ENCODE results near the gene PARS2. TPM values are rescaled to one million over a fixed set of nuclear protein-coding genes. Genes with fewer than 3 reads are reported as not detected.

Gene PARS2
- total and polyA plus RNA-seq, 2 of the 4 experiments (the other 2 are of a cell fraction) = 3.4 to 6.3 TPM

- Histone ChIP-seq H4K91ac (ENCODE audit: insufficient read depth, low read depth, low read length) (no peak overlapping the region), H3K14ac (replicated peaks; ENCODE audit: low read depth, low read length) (no peak overlapping the region), H3K23ac (ENCODE audit: low read depth, low read length) (no peak overlapping the region), H3K36me3 (ENCODE audit: control insufficient read depth, insufficient read depth, low read length) (no peaks in the 10 kb centered on the region), H3K9me3 (ENCODE audit: control insufficient read depth, insufficient read depth, low read length) (peaks cover 3% of the 10 kb centered on the region), H3K4ac (ENCODE audit: low read depth, low read length) (no peak overlapping the region), H3K9ac (ENCODE audit: low read depth, low read length) (no peak overlapping the region), H2BK15ac (ENCODE audit: low read depth, low read length) (no peak overlapping the region), H3K27ac (ENCODE audit: insufficient read depth, low read length) (no peak overlapping the region), H2BK5ac (ENCODE audit: low read depth, low read length, poor library complexity, severe bottlenecking) (no peak overlapping the region), H3K18ac (ENCODE audit: low read depth, low read length) (no peak overlapping the region), H3K56ac (ENCODE audit: extremely low read depth, insufficient read depth, low read length) (no peak overlapping the region), H2AK9ac (replicated peaks; ENCODE audit: low read depth, low read length, poor library complexity) (no peak overlapping the region), H3K4me3 (ENCODE audit: insufficient read depth, low read depth, low read length) (no peak overlapping the region), H2BK20ac (ENCODE audit: low read depth, low read length) (no peak overlapping the region), H2AFZ (replicated peaks; ENCODE audit: low read length, poor library complexity) (no peak overlapping the region), H3K27me3 (ENCODE audit: control insufficient read depth, insufficient read depth, low read length) (peaks cover 45% of the 10 kb centered on the region), H3K79me1 (ENCODE audit: low read depth in 1 of 2, low read length in 2 of 2) (no peaks in the 10 kb centered on the region), H2BK120ac (ENCODE audit: low read depth, low read length) (no peak overlapping the region), H3K4me1 (ENCODE audit: control insufficient read depth, insufficient read depth, low read length) (no peaks in the 10 kb centered on the region; the same call in 1 of the 2 replicates), H3K4me2 (ENCODE audit: low read depth, low read length) (no peak overlapping the region), H3K9me1 (ENCODE audit: insufficient read depth, low read length) (0 out of 2 replicates have a peak, but pooled peaks cover 2% of the 10 kb centered on the region), H4K5ac (ENCODE audit: low read depth, low read length) (no peak overlapping the region), H4K8ac (ENCODE audit: low read depth in 2 of 2, low read length in 2 of 2) (no peak overlapping the region), H2AK5ac (ENCODE audit: low read depth, low read length) (no peak overlapping the region), H4K20me1 (ENCODE audit: insufficient read depth, low read length) (no peaks in the 10 kb centered on the region)
- dilution Hi-C loops (cut with HindIII; ENCODE audit: low sequenced_read_pairs, unreplicated experiment) (no loop called here), in situ Hi-C loops (cut with MboI; ENCODE audit: low sequenced_read_pairs) (loop anchor here (25.0 kb wide), 1 partner anchor 934 kb away; no protein-coding TSS in a partner anchor), intact Hi-C loops (cut with micrococcal nuclease) (no loop called here)
- BruUV-seq (replicated peaks) = no TSS peak
- ChIA-PET POLR2A (ENCODE audit: unreplicated experiment) (no interaction called here), CTCF (no interaction called here)
- TF ChIP-seq ELK1 (IDR thresholded peaks at IDR 0.05; ENCODE audit: borderline replicate concordance, low read depth, low read length) (no peak), SMC3 (IDR thresholded peaks at IDR 0.05; ENCODE audit: low read depth, low read length) (no peak), MAZ (IDR thresholded peaks at IDR 0.05; ENCODE audit: borderline replicate concordance, low read depth, low read length) (no peak), MAFK (IDR thresholded peaks at IDR 0.05; ENCODE audit: low read depth, low read length) (no peak), BHLHE40 (IDR thresholded peaks at IDR 0.05; ENCODE audit: low read depth, low read length) (no peak), CEBPB (IDR thresholded peaks at IDR 0.05; ENCODE audit: low read depth, low read length) (no peak), RAD21 (IDR thresholded peaks at IDR 0.05; ENCODE audit: low read length) (no peak), POLR2A (IDR thresholded peaks at IDR 0.05; ENCODE audit: low read depth, low read length) (no peak), RCOR1 (IDR thresholded peaks at IDR 0.05; ENCODE audit: insufficient replicate concordance, low read length) (no peak), CHD1 (IDR thresholded peaks at IDR 0.05; ENCODE audit: low read depth, low read length) (no peak)
- TF ChIP-seq, protein P1, sequence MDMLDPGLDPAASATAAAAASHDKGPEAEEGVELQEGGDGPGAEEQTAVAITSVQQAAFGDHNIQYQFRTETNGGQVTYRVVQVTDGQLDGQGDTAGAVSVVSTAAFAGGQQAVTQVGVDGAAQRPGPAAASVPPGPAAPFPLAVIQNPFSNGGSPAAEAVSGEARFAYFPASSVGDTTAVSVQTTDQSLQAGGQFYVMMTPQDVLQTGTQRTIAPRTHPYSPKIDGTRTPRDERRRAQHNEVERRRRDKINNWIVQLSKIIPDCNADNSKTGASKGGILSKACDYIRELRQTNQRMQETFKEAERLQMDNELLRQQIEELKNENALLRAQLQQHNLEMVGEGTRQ (IDR thresholded peaks at IDR 0.05; ENCODE audit: low read depth, low read length) = no peak
- no peak for ATAC-seq (ENCODE audit: low read depth)
- DNase-seq = no peak
- 100% methylated on average over 7 of the region's 18 CpGs; no CpG with 5 or more reads in 1 of the 2 experiments for WGBS, 2 experiments (ENCODE audit: extremely low coverage in 2 of 2, insufficient read length in 1 of 2)
Observed at GRCh38 chr1:54795841-54796468, 31.6 kb upstream of the PARS2 start.
